ENCODE data around the gene CLDN19.

- TF ChIP-seq ZNF354B (CRISPR knock-in tag; IDR thresholded peaks at IDR 0.05) (no peak), CREB1 (IDR thresholded peaks at IDR 0.05) (no peak), CREB1 (CRISPR knock-in tag; IDR thresholded peaks at IDR 0.05) (no peak), PHF21A (IDR thresholded peaks at IDR 0.05; ENCODE audit: borderline replicate concordance, low read depth) (no peak), PREB (CRISPR knock-in tag; IDR thresholded peaks at IDR 0.05) (no peak), CTCF (IDR thresholded peaks at IDR 0.05 in 2 of 3, conservative IDR thresholded peaks at IDR 0.05 in 1 of 3; ENCODE audit: insufficient read depth in 2 of 3, low read depth in 1 of 3, low read length in 3 of 3) (no peak), TSHZ1 (CRISPR knock-in tag; IDR thresholded peaks at IDR 0.05) (no peak), TRIM28 (IDR thresholded peaks at IDR 0.05) (no peak), RUNX1 (IDR thresholded peaks at IDR 0.05; ENCODE audit: low read depth) (no peak)
Observed at GRCh38 chr1:42748461-42749410, 8.7 kb upstream of the CLDN19 start.
